ENCODE results near the gene RNF217.

RNF217 gene

GRCh38 chr6:125038925-125039324 lies 76.7 kb downstream of the RNF217 start:
- no peak for TF ChIP-seq CTCF (IDR thresholded peaks at IDR 0.05; ENCODE audit: borderline replicate concordance, insufficient read depth, low read depth, low read length)
- H3K4me3 ChIP-seq (ENCODE audit: low read depth, low read length), result no peak overlapping the region

GRCh38 chr6:125041740-125042459 lies 79.7 kb downstream of the RNF217 start:
- no peak overlapping the region for H3K4me3 ChIP-seq (ENCODE audit: low read depth, low read length)
- no peak for TF ChIP-seq CTCF (IDR thresholded peaks at IDR 0.05; ENCODE audit: borderline replicate concordance, insufficient read depth, low read depth, low read length)

- no peak for TF ChIP-seq CTCF (IDR thresholded peaks at IDR 0.05; ENCODE audit: borderline replicate concordance, insufficient read depth, low read depth, low read length)
- H3K4me3 ChIP-seq (ENCODE audit: low read depth, low read length), result no peak overlapping the region
Observed at GRCh38 chr6:125044066-125044465, 81.8 kb downstream of the RNF217 start.

GRCh38 chr6:125044667-125045066 lies 82.4 kb downstream of the RNF217 start:
- no peak overlapping the region for H3K4me3 ChIP-seq (ENCODE audit: low read depth, low read length)
- no peak for TF ChIP-seq CTCF (IDR thresholded peaks at IDR 0.05; ENCODE audit: borderline replicate concordance, insufficient read depth, low read depth, low read length)

- TF ChIP-seq CTCF (IDR thresholded peaks at IDR 0.05; ENCODE audit: borderline replicate concordance, insufficient read depth, low read depth, low read length), result no peak
- H3K4me3 ChIP-seq (ENCODE audit: low read depth, low read length), result no peak overlapping the region
Observed at GRCh38 chr6:125046107-125046925, 84.1 kb downstream of the RNF217 start.

GRCh38 chr6:125048274-125048673 lies 86.0 kb downstream of the RNF217 start:
- no peak overlapping the region for H3K4me3 ChIP-seq (ENCODE audit: low read depth, low read length)
- no peak for TF ChIP-seq CTCF (IDR thresholded peaks at IDR 0.05; ENCODE audit: borderline replicate concordance, insufficient read depth, low read depth, low read length)

All from GM12875 (cell line).